ENCODE data around the gene SP9.

GRCh38 chr2:174343343-174343622, 8.5 kb downstream of the SP9 start:
- TF ChIP-seq CTCF (IDR thresholded peaks at IDR 0.05), result no peak
- TF ChIP-seq POLR2A (IDR thresholded peaks at IDR 0.05), result no peak

Data from right lobe of liver (tissue), 4 donors.